Glutamatergic neuron (in vitro differentiated cells): Measurements from ENCODE around the gene NTM. TPM values are rescaled to one million over a fixed set of nuclear protein-coding genes. Genes with fewer than 3 reads are reported as not detected.

Source experiments
- DNase-seq: peaks from one replicate; pipeline ENCODE4 v3.0.0; 2022
- H3K27ac Mint-ChIP-seq: one replicate; pipeline ENCODE4 v1.8.0; 2020; ENCODE audit warnings: mild to moderate bottlenecking, mixed read lengths, inconsistent platforms; ENCODE audit not compliant: unreplicated experiment
- H3K27me3 Mint-ChIP-seq: one replicate; pipeline ENCODE4 v1.8.0; 2020; ENCODE audit warnings: mild to moderate bottlenecking, moderate library complexity, mixed read lengths, inconsistent platforms; ENCODE audit not compliant: unreplicated experiment
- H3K36me3 Mint-ChIP-seq: one replicate; pipeline ENCODE4 v1.8.0; 2020; ENCODE audit warnings: mild to moderate bottlenecking, mixed read lengths, inconsistent platforms; ENCODE audit not compliant: unreplicated experiment
- H3K4me1 Mint-ChIP-seq: one replicate; pipeline ENCODE4 v1.8.0; 2020; ENCODE audit warnings: mild to moderate bottlenecking, low read depth, mixed read lengths, inconsistent platforms; ENCODE audit not compliant: unreplicated experiment
- H3K4me3 Mint-ChIP-seq: one replicate; pipeline ENCODE4 v1.8.0; 2020; ENCODE audit warnings: mild to moderate bottlenecking, mixed read lengths, inconsistent platforms; ENCODE audit not compliant: unreplicated experiment
- H3K9me3 Mint-ChIP-seq: one replicate; pipeline ENCODE4 v1.8.0; 2020; ENCODE audit warnings: mild to moderate bottlenecking, moderate library complexity, mixed read lengths, inconsistent platforms; ENCODE audit not compliant: unreplicated experiment
- CTCF ChIP-seq: fragments of 200-600 bp; sonication (generic); IDR thresholded peaks from one replicate; pipeline ENCODE4 v1.5.0; 2021; ENCODE audit not compliant: partially characterized antibody, unreplicated experiment
- total RNA-seq: library from RNA; stranded (reverse); fragmentation: NEBNext Ultra II Directional; extraction: Animal tissue kit (Norgen Biotek cat#: 25700); gene quantifications from one replicate; pipeline ENCODE4 v1.2.1, GENCODE V29; 2021; ENCODE audit not compliant: unreplicated experiment

Gene NTM
- total RNA-seq, 1 donor from 2014 or later, result 1.2 TPM

DNA sequence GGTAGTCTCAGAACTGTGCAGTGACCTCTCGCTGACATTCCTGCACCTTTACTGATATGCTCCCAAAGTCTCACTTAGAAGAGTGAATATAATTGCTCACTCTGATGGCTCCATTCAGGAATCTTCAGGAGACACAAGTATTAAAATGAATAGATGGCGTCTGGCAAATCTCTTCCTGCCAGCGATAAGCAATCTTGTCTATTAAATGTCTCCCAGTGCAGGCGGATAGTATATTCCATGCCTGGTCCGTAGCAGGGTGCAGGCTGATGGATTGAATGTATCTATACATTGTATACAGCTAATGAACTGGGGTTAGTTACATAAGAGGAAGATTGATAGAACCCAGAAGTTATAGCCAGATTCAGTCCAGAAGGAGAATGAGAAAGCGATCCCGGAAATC, 575.3 kb downstream of the NTM start:
- Mint-ChIP-seq H3K9me3 (no peaks in the 10 kb centered on the region), H3K36me3 (no peaks in the 10 kb centered on the region), H3K27me3 (no peaks in the 10 kb centered on the region), H3K4me3 (no peak overlapping the region), H3K27ac (no peak overlapping the region), H3K4me1 (peaks cover 2% of the 10 kb centered on the region)
- DNase-seq, result no peak
- TF ChIP-seq CTCF, result no peak

GRCh38 chr11:131947511-131947910, 577.1 kb downstream of the NTM start:
- Mint-ChIP-seq H3K9me3 (no peaks in the 10 kb centered on the region), H3K4me3 (no peak overlapping the region), H3K27ac (no peak overlapping the region), H3K27me3 (no peaks in the 10 kb centered on the region), H3K4me1 (peaks cover 6% of the 10 kb centered on the region), H3K36me3 (no peaks in the 10 kb centered on the region)
- DNase-seq, result no peak
- no peak for TF ChIP-seq CTCF

- DNase-seq, result no peak
- H3K27me3 Mint-ChIP-seq, result no peaks in the 10 kb centered on the region
- TF ChIP-seq CTCF, result no peak
- H3K4me3 Mint-ChIP-seq, result no peak overlapping the region
- H3K27ac Mint-ChIP-seq, result peak overlapping the region; percentile 12
- H3K36me3 Mint-ChIP-seq, result no peaks in the 10 kb centered on the region
- H3K4me1 Mint-ChIP-seq, result peaks cover 8% of the 10 kb centered on the region
- H3K9me3 Mint-ChIP-seq, result no peaks in the 10 kb centered on the region
These were observed 580.7 kb downstream of the NTM start for GRCh38 chr11:131951121-131951520.

DNA sequence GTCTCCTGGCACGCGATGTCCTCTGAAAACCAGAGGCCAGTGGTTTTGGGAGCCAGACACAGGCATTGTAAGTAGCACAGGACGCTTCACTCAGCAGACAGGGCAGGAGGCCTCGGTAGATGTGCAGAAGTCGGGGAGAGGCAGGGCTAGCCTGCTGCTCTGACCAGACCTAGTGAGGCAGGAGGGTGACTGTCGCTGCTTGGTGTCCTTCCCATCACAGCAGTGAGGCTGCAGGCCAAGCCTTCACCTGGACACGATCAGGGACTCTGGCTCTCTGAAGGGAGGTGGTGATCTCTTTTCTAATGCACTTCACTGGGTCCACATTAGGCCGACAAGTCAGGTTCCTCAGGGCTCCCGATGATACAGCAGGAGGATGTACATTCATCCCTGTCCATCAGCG, 583.7 kb downstream of the NTM start:
- Mint-ChIP-seq H3K36me3 (no peaks in the 10 kb centered on the region), H3K27me3 (no peaks in the 10 kb centered on the region), H3K9me3 (peaks cover 1% of the 10 kb centered on the region), H3K4me1 (peaks cover 10% of the 10 kb centered on the region), H3K27ac (no peak overlapping the region), H3K4me3 (no peak overlapping the region)
- no peak for DNase-seq
- no peak for TF ChIP-seq CTCF

DNA sequence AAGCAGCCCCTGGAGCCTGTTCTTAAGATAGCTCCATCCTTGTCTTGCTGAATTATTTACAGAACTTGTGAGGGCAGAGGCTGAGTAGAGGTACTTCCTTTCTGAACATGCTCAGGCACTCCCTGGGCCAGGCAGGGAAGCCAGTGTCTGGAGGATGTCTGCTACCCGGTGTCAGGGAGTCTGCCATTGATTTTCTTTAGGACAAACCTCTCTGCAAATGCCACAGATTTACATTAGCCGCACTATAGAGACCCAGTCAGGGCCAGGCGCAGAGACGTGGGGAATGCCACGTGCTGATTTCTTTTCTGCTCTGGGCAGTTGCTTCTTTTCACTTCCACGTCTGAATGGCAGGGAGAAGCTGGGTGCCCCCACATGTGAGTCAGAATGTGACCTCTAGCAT, 585.5 kb downstream of the NTM start:
- DNase-seq, result peak; percentile 28
- TF ChIP-seq CTCF, result no peak
- no peak overlapping the region for H3K4me3 Mint-ChIP-seq
- no peaks in the 10 kb centered on the region for H3K27me3 Mint-ChIP-seq
- H3K27ac Mint-ChIP-seq, result no peak overlapping the region
- H3K4me1 Mint-ChIP-seq, result peaks cover 10% of the 10 kb centered on the region
- H3K36me3 Mint-ChIP-seq, result no peaks in the 10 kb centered on the region
- peaks cover 1% of the 10 kb centered on the region for H3K9me3 Mint-ChIP-seq
